Epithelial cell of proximal tubule (primary cell): ENCODE data around the gene HDAC4. TPM values are rescaled to one million over a fixed set of nuclear protein-coding genes. Genes with fewer than 3 reads are reported as not detected.

Source experiments
- DNase-seq: peaks from one replicate; pipeline ENCODE4 v3.0.0-alpha.2; 2011; ENCODE audit warnings: low read depth
- H3K4me3 ChIP-seq: 2 replicates; pipeline ENCODE4 v1.5.1; 2011; ENCODE audit warnings: low read depth, mild to moderate bottlenecking, low read length
- total RNA-seq: library from RNA; depleted of rRNA; stranded (reverse); fragments of >200 nt; gene quantifications from 2 replicates; pipeline ENCODE4 v1.2.3, GENCODE V29; 2015
- TF ChIP-seq, protein P1 (sequence below): conservative IDR thresholded peaks from 2 replicates; pipeline ENCODE4 v1.5.1; 2012; ENCODE audit warnings: low read depth, mild to moderate bottlenecking, low read length

HDAC4 gene
- total RNA-seq, 1 donor from 2014 or later: 23.2 TPM

GRCh38 chr2:239064891-239065290, 335.9 kb downstream of the HDAC4 start:
- TF ChIP-seq, protein P1, sequence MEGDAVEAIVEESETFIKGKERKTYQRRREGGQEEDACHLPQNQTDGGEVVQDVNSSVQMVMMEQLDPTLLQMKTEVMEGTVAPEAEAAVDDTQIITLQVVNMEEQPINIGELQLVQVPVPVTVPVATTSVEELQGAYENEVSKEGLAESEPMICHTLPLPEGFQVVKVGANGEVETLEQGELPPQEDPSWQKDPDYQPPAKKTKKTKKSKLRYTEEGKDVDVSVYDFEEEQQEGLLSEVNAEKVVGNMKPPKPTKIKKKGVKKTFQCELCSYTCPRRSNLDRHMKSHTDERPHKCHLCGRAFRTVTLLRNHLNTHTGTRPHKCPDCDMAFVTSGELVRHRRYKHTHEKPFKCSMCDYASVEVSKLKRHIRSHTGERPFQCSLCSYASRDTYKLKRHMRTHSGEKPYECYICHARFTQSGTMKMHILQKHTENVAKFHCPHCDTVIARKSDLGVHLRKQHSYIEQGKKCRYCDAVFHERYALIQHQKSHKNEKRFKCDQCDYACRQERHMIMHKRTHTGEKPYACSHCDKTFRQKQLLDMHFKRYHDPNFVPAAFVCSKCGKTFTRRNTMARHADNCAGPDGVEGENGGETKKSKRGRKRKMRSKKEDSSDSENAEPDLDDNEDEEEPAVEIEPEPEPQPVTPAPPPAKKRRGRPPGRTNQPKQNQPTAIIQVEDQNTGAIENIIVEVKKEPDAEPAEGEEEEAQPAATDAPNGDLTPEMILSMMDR: no peak
- no peak for DNase-seq
- H3K4me3 ChIP-seq: no peak overlapping the region

- TF ChIP-seq, protein P1: no peak
- DNase-seq: no peak
- H3K4me3 ChIP-seq: no peak overlapping the region
Measured at GRCh38 chr2:239064253-239064652, 336.6 kb downstream of the HDAC4 start.

- DNase-seq: no peak
- H3K4me3 ChIP-seq: no peak overlapping the region
- TF ChIP-seq, protein P1: no peak
Measured at GRCh38 chr2:239062743-239063142, 338.1 kb downstream of the HDAC4 start.

DNA sequence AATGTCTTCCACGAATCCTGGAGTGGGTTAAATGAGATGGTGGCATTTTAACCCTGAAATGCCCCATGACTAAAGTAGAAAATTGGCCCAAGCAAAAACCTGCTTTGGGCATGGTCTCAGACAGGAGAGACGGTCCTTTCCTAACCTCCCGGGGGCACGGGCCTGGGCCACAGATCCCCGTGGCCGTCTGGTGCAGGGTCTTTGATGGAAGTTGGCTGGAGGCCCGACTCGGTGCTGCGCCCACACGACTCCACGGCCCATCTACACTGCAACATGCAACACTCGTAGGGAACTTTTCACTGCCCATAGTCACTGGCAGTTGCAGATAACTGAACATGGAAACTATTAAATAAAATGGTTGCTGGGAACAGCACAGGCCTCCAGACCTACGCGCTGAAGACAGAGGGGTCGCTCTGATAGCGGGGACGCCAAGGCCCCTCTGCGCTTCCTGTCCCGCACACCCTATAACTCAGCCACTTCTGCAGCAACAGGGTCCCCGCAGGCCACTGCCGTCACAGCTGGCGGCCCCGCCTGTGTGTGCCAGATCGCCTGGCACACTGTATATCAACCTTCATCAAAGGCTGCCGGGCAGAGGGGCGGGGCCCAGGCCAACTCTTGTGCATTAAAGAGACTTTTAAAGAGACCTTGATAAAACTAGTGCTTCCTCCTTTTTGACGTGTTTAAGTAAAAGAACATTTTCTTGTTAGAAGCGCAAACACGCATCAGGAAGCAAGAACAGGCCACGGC, 338.8 kb downstream of the HDAC4 start:
- TF ChIP-seq, protein P1: no peak
- no peak overlapping the region for H3K4me3 ChIP-seq
- DNase-seq: no peak

GRCh38 chr2:239061121-239061666, 339.6 kb downstream of the HDAC4 start:
- TF ChIP-seq, protein P1: no peak
- no peak for DNase-seq
- no peak overlapping the region for H3K4me3 ChIP-seq

GRCh38 chr2:239060676-239061075, 340.1 kb downstream of the HDAC4 start:
- DNase-seq: no peak
- TF ChIP-seq, protein P1: no peak

DNA sequence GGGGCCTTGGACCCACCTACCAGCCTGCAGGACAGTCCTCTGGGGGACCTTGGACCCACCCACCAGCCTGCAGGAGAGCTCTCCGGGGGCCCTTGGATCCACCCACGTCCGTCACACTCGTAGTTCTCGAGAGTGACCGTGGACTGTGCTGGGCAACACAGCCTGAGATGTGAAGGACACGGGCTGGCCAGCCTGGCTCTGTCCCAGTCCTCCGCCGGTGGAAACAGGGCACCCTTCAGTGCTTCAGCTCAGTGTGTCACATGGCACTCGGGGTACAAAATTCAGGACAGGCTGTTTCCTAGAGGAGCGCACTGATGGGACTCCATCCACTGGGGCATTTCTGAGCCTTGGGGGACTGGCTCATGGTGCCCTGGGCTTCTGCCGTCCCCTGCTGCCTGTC, 341.0 kb downstream of the HDAC4 start:
- DNase-seq: no peak
- TF ChIP-seq, protein P1: no peak
- H3K4me3 ChIP-seq: no peak overlapping the region

More at GRCh38 chr2:239060676-239061075, 340.1 kb downstream of the HDAC4 start:
- H3K4me3 ChIP-seq: no peak overlapping the region
